ENCODE results near the gene CPA2.

- TF ChIP-seq CTCF (IDR thresholded peaks at IDR 0.05) (no peak), POLR2A (IDR thresholded peaks at IDR 0.05) (no peak), EP300 (IDR thresholded peaks at IDR 0.05) (no peak)
Measured at GRCh38 chr7:130218806-130219620, 47.6 kb upstream of the CPA2 start.
